ENCODE results near the gene HHATL. TPM values are rescaled to one million over a fixed set of nuclear protein-coding genes. Genes with fewer than 3 reads are reported as not detected.

HHATL gene
- total RNA-seq, 4 donors from 2014 or later = 3.5 TPM; not detected in 3

DNA sequence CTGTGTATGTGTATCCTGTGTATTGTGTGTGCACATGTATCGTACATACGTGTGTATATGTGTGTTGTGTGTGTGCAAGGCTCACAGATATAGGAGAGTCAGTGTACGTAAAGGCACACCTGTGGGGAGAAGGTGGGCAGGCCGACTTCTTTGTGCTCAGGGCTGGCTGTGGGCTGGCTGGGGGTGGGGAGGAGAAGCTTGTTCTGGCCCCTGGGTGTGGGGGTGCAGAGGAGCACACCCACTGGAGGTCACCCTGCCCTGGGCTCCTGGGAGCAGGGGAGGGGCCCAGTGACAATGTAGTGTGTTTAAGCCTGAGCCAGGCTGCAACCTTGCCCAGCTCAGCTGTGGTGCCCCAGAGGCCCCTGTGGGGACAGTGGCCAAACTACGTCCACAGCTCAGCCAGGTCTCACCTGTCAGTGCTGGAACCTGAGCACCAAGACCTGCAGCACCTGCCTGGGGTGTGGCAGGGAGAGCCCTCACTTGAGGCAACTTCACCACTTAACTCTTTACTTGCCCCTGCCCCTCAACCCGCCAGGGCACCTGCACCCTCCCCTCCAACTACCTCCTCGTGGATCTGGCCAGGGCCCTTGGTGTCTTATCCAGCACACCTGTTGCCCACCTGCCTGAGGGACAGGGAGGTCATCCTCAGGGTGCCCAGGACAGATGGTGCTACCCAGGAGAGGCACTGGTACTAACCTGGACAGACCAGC, 2.6 kb upstream of the HHATL start:
- no peak overlapping the region for H3K27ac ChIP-seq
- 83 to 86% methylated on average over 7 of the region's 7 CpGs for whole genome bisulfite sequencing, 2 donors
- no peak for DNase-seq (ENCODE audit: low spot score in 2 of 2)
- peaks cover 0 to 9% (median 0%) of the 10 kb centered on the region in 4 donors for H3K4me1 ChIP-seq
- H3K4me3 ChIP-seq = no peak overlapping the region
- TF ChIP-seq EP300 (IDR thresholded peaks at IDR 0.05) (no peak), POLR2A (IDR thresholded peaks at IDR 0.05) (no peak)
- TF ChIP-seq, protein P1, sequence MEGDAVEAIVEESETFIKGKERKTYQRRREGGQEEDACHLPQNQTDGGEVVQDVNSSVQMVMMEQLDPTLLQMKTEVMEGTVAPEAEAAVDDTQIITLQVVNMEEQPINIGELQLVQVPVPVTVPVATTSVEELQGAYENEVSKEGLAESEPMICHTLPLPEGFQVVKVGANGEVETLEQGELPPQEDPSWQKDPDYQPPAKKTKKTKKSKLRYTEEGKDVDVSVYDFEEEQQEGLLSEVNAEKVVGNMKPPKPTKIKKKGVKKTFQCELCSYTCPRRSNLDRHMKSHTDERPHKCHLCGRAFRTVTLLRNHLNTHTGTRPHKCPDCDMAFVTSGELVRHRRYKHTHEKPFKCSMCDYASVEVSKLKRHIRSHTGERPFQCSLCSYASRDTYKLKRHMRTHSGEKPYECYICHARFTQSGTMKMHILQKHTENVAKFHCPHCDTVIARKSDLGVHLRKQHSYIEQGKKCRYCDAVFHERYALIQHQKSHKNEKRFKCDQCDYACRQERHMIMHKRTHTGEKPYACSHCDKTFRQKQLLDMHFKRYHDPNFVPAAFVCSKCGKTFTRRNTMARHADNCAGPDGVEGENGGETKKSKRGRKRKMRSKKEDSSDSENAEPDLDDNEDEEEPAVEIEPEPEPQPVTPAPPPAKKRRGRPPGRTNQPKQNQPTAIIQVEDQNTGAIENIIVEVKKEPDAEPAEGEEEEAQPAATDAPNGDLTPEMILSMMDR (IDR thresholded peaks at IDR 0.05) = no peak
- no peaks in the 10 kb centered on the region for H3K9me3 ChIP-seq
- H3K36me3 ChIP-seq = no peaks in the 10 kb centered on the region
- H3K27me3 ChIP-seq = no peaks in the 10 kb centered on the region

DNA sequence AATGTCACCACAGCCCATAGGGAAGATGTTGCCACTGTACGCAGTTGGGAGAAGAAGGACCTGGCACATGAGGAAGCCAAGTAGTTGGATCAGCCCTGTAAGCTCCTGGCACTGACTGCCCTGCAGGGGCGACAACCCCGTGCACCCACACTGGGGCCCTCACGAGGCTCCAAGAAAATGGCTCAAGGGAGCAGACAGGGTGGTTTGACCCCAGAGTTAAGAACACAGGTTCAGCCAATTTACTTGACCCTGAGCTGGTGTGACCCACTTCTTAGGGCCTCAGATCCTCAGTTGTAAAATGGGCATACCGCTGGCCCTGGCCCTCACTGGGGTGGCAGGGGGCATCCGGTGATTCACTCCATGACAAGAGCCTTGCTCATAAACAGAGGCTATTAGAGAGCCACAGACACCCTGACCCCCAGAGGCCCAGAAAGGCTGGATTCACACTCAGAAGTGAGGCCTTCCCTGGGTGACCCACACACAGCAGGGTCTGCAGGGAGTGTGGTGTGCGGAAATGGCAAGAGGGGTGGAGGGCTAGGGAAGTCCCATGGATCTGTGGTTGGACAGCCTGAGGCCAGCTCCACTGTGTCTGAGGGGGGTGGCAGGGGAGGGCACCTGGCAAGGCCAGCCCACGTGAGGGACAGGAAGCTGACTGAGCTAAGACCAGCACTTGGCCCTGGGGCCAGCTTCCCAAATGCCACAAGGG, 1.7 kb upstream of the HHATL start:
- Histone ChIP-seq H3K9me3 (no peaks in the 10 kb centered on the region), H3K27me3 (no peaks in the 10 kb centered on the region), H3K4me1 (peaks cover 0 to 9% (median 0%) of the 10 kb centered on the region in 4 donors), H3K36me3 (no peaks in the 10 kb centered on the region), H3K4me3 (no peak overlapping the region), H3K27ac (no peak overlapping the region)
- WGBS, 2 donors = 70 to 72% methylated on average over 7 to 8 of the region's 8 CpGs
- no peak for DNase-seq (ENCODE audit: low spot score in 2 of 2)
- TF ChIP-seq POLR2A (IDR thresholded peaks at IDR 0.05) (no peak), EP300 (IDR thresholded peaks at IDR 0.05) (no peak)
- TF ChIP-seq, protein P1 (IDR thresholded peaks at IDR 0.05) = no peak

DNA sequence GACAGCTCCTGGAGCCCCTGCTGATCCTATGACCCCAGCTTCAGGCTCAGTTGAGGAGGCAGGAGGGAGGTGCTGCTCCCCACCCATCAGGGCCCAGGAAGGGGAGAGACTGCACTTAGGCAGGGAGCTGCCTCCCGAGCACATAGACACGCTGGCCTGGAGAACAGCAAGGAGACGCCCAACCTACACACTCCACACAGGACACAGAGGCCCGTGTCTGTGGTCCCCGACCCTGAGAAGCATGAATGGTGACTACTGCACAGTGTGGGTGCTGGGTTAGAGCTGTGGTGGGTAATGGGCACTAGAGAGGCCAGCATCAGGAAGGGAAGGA, 1.1 kb upstream of the HHATL start:
- no peak for TF ChIP-seq EP300 (IDR thresholded peaks at IDR 0.05)
- TF ChIP-seq POLR2A (IDR thresholded peaks at IDR 0.05) = no peak
- TF ChIP-seq, protein P1 (IDR thresholded peaks at IDR 0.05) = no peak
- Histone ChIP-seq H3K4me1 (peaks cover 0 to 9% (median 0%) of the 10 kb centered on the region in 4 donors), H3K4me3 (no peak overlapping the region), H3K27me3 (no peaks in the 10 kb centered on the region), H3K27ac (no peak overlapping the region), H3K36me3 (no peaks in the 10 kb centered on the region), H3K9me3 (no peaks in the 10 kb centered on the region)
- WGBS, 2 donors = 60 to 81% methylated on average over 5 of the region's 5 CpGs
- no peak for DNase-seq (ENCODE audit: low spot score in 2 of 2)

DNA sequence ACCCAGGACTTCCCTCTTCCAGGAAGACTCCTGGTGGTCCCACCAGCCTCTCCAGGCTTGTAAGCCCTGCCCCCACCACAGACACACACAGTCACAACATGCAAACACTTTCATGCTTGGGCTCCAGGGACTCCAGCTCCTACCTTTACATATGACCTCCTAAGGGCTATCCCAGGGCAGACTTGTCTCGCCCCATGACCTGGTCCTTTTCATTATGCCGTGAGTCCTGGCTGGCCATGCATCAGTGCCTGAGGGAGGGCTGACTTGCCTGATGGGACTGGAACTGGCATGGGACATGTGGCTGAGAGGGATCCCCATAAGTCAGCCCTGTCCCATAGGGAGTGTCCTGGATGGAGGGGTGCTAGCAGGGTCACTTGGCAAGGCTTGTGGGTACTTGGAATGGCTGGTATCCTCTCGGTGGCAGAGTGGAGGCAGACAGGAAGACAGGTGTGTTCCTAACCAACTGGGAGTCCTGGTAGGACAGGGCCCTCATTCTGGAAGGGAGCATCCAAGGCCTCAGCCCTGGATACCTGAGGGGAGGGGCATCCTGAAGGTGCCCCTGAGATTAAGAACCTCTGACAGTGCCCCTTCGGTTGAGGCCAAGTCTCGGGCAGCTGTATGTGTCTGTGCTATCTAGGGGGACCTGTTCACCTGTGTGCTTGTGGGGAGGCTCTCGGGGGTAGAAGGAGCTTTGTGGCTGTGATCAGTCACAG, 540 bp upstream of the HHATL start:
- H3K27ac ChIP-seq = no peak overlapping the region
- no peak overlapping the region for H3K4me3 ChIP-seq
- no peak for DNase-seq (ENCODE audit: low spot score in 2 of 2)
- WGBS, 2 donors = 84 to 85% methylated on average over 4 to 5 of the region's 6 CpGs
- H3K4me1 ChIP-seq = peaks cover 0 to 9% (median 0%) of the 10 kb centered on the region in 4 donors
- no peaks in the 10 kb centered on the region for H3K36me3 ChIP-seq
- no peaks in the 10 kb centered on the region for H3K27me3 ChIP-seq
- no peaks in the 10 kb centered on the region for H3K9me3 ChIP-seq
- no peak for TF ChIP-seq EP300 (IDR thresholded peaks at IDR 0.05)

DNA sequence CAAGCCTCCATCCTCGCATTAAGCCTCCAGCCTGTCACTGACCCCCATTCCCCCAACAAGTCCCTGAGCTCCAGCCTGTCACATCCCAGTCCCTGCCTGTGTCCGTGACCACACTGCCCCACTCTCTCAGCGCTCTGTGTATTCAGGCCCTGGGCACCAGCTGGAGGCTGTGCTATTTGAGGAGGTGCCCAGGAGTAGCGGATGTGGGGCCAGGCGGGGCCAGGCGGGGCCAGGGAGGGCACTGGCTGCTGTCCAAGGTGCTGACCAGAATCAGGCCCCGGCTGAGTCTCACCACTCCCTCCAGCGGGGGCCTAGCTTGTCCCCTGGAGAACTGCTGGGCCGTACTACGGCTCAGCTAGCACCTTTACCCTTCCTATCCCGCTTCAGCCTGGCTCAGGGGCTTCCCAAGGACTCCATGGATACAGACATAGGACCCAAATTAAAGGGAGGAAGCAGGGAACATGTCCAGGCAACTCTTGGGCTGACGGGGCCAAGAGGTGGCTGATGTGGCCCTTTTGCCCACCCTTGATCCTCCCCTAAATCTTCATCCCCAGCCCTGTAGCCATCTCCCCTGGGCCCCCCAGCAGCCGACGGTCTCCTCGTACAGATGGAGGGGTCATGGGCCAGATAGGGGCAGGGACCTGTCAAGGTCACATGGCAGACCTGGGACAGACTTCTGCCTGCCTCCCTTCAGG, 1.1 kb downstream of the HHATL start:
- no peak for TF ChIP-seq POLR2A (IDR thresholded peaks at IDR 0.05)
- no peak for TF ChIP-seq EP300 (IDR thresholded peaks at IDR 0.05)
- TF ChIP-seq, protein P1 (IDR thresholded peaks at IDR 0.05) = no peak
- H3K36me3 ChIP-seq = no peaks in the 10 kb centered on the region
- WGBS, 2 donors = 29 to 38% methylated on average over 15 of the region's 15 CpGs
- H3K4me1 ChIP-seq = peaks cover 0 to 9% (median 0%) of the 10 kb centered on the region in 4 donors
- DNase-seq (ENCODE audit: low spot score in 2 of 2) = no peak
- H3K27ac ChIP-seq = no peak overlapping the region
- H3K9me3 ChIP-seq = no peaks in the 10 kb centered on the region
- no peak overlapping the region for H3K4me3 ChIP-seq
- H3K27me3 ChIP-seq = no peaks in the 10 kb centered on the region

All from tibial nerve (tissue), 4 donors.